ENCODE measurements around the gene APMAP. TPM values are rescaled to one million over a fixed set of nuclear protein-coding genes. Genes with fewer than 3 reads are reported as not detected.

The APMAP gene
- total RNA-seq, 4 donors from 2014 or later: 85.3 to 337 (median 163) TPM

DNA sequence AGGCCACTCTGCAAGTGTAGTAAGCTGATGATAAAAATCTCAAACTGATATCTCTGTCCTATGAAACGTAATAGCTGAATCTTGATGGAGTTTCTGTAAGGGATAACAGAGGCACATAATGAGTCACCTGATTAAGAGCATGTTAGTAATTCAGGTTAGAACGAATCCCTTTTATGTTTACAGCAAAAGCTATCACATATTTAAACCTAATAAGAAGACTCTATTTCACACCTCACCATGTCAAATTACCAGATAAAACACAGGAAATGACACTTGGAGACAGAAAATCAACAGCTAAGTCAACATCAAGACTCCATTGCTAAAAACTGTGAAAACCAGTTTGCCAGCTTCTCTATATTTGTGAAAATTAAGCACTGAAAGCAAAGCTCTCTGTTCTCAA, 31.7 kb downstream of the APMAP start:
- no peak for DNase-seq (ENCODE audit: low spot score)
- TF ChIP-seq, protein P1, sequence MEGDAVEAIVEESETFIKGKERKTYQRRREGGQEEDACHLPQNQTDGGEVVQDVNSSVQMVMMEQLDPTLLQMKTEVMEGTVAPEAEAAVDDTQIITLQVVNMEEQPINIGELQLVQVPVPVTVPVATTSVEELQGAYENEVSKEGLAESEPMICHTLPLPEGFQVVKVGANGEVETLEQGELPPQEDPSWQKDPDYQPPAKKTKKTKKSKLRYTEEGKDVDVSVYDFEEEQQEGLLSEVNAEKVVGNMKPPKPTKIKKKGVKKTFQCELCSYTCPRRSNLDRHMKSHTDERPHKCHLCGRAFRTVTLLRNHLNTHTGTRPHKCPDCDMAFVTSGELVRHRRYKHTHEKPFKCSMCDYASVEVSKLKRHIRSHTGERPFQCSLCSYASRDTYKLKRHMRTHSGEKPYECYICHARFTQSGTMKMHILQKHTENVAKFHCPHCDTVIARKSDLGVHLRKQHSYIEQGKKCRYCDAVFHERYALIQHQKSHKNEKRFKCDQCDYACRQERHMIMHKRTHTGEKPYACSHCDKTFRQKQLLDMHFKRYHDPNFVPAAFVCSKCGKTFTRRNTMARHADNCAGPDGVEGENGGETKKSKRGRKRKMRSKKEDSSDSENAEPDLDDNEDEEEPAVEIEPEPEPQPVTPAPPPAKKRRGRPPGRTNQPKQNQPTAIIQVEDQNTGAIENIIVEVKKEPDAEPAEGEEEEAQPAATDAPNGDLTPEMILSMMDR (IDR thresholded peaks at IDR 0.05): no peak
- ATAC-seq (ENCODE audit: low FRiP score): no peak

- TF ChIP-seq, protein P1 (IDR thresholded peaks at IDR 0.05): no peak
- no peak for ATAC-seq (ENCODE audit: low FRiP score)
- no peak for DNase-seq (ENCODE audit: low spot score)
Measured at GRCh38 chr20:24960302-24960801, 32.2 kb downstream of the APMAP start.

GRCh38 chr20:24959591-24960301, 32.8 kb downstream of the APMAP start:
- ATAC-seq (ENCODE audit: low FRiP score): no peak
- DNase-seq (ENCODE audit: low spot score): no peak

GRCh38 chr20:24958506-24959385, 33.8 kb downstream of the APMAP start:
- TF ChIP-seq, protein P1 (IDR thresholded peaks at IDR 0.05): no peak
- no peak for DNase-seq (ENCODE audit: low spot score)
- no peak for ATAC-seq (ENCODE audit: low FRiP score)

More at GRCh38 chr20:24959591-24960301, 32.8 kb downstream of the APMAP start:
- TF ChIP-seq, protein P1 (IDR thresholded peaks at IDR 0.05): no peak

- DNase-seq (ENCODE audit: low spot score): no peak
- TF ChIP-seq, protein P1 (IDR thresholded peaks at IDR 0.05): no peak
- no peak for ATAC-seq (ENCODE audit: low FRiP score)
Measured at GRCh38 chr20:24957326-24958016, 35.1 kb downstream of the APMAP start.

GRCh38 chr20:24956001-24956841, 36.3 kb downstream of the APMAP start:
- DNase-seq (ENCODE audit: low spot score) (no peak), ATAC-seq (ENCODE audit: low FRiP score) (no peak)
- TF ChIP-seq, protein P1 (IDR thresholded peaks at IDR 0.05): no peak
